SK-N-MC (cell line): ENCODE results near the gene BRI3BP.
"Not testable (repeated sequence)": the region's sequence is repeated elsewhere in the genome, so short reads cannot be mapped to it uniquely, and the experiment has no call there.

Source experiments
- DNase-seq: peaks from one replicate; pipeline ENCODE4 v3.0.0-alpha.2; 2011; ENCODE audit warnings: low read depth, low spot score
- H3K27ac ChIP-seq: fragments of 200-600 bp; sonication (generic); 2 replicates; pipeline ENCODE4 v1.5.1; 2016; ENCODE audit warnings: mixed run types
- H3K36me3 ChIP-seq: fragments of 200-600 bp; sonication (generic); 2 replicates; pipeline ENCODE4 v1.6.1; 2017; ENCODE audit warnings: antibody characterized with exemption, low read length, mixed read lengths; ENCODE audit not compliant: insufficient read depth
- H3K4me3 ChIP-seq: fragments of 200-600 bp; sonication (generic); 2 replicates; pipeline ENCODE4 v1.5.1; 2016
- H3K9ac ChIP-seq: fragments of 200-600 bp; sonication (generic); 2 replicates; pipeline ENCODE4 v1.8.0; 2017; ENCODE audit warnings: mixed run types, mixed read lengths; ENCODE audit not compliant: insufficient read length
- H3K9me3 ChIP-seq: fragments of 200-600 bp; sonication (generic); 2 replicates; pipeline ENCODE4 v1.6.1; 2017; ENCODE audit warnings: low read depth, mild to moderate bottlenecking, antibody characterized with exemption, low read length, moderate library complexity, mixed read lengths
- EZH2 ChIP-seq: fragments of 200-600 bp; sonication (generic); IDR thresholded peaks from one replicate; pipeline ENCODE4 v1.6.1; 2017; ENCODE audit warnings: antibody characterized with exemption
- FOXP2 ChIP-seq: optimal IDR thresholded peaks from 2 replicates; pipeline ENCODE3; 2011; ENCODE audit warnings: mild to moderate bottlenecking, moderate library complexity; ENCODE audit not compliant: insufficient read depth; ENCODE audit errors: extremely low read length, control extremely low read depth
- POLR2AphosphoS5 ChIP-seq: IDR thresholded peaks from 2 replicates; pipeline ENCODE4 v1.6.1; 2012; ENCODE audit warnings: mild to moderate bottlenecking, low read depth, low read length, borderline replicate concordance

Gene BRI3BP

GRCh38 chr12:124980098-124980892, 13.2 kb upstream of the BRI3BP start:
- Histone ChIP-seq H3K9ac (no peak overlapping the region), H3K4me3 (no peak overlapping the region), H3K27ac (no peak overlapping the region), H3K36me3 (peaks cover 72% of the 10 kb centered on the region), H3K9me3 (no peaks in the 10 kb centered on the region)
- DNase-seq, result no peak
- TF ChIP-seq POLR2AphosphoS5 (no peak), FOXP2 (no peak)

DNA sequence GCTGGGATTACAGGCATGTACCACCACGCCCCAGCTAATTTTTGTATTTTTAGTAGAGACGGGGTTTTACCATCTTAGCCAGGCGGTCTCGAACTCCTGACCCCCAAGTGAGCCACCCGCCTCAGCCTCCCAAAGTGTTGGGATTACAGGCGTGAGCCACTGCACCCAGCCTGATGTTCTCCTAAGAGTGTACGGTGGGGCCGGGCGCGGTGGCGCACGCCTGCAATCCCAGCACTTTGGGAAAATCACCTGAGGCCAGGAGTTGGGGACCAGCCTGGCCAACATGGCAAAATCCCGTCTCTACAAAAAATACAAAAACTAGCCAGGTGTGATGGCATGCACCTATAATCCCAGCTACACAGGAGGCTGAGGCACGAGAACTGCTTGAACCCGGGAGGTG, 6.6 kb upstream of the BRI3BP start:
- not testable (repeated sequence) for DNase-seq, H3K9ac ChIP-seq, H3K9me3 ChIP-seq, H3K4me3 ChIP-seq, H3K27ac ChIP-seq
- H3K36me3 ChIP-seq, result peaks cover 31% of the 10 kb centered on the region

DNA sequence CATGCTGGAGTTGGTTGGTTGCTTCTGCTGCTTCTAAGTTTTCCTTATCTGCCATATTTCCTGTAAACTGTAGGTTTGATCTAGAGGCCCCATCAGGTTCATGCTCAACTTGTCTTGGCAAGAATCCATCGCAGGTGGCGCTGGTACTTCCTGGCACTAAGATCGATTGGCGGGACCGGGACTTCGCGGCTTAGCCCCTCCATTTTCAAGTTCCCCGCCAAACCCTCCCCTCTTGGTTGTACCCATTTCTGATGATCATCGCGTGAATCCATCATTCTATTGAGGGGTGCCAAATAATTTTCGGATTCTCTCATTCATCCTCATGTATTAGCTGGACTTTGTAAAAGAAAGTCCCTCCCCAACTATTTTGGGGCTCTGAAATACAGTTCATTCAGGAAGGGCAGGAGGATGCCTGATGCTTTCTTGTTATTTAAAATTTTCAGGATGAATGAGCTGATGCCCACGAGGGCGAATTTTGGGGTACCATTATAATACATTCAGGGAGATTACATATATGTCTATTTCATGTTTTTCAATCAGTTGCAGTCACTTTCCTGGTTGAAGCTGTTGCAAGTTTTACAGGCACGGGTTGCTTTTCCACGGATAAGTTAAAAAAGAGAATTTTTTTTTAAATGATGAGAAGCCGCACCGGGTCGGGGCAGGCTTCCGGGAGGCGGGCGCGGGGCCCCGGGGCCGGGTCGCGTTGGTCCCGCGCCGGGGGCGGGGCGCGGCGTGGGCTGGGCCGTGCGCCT, 395 bp upstream of the BRI3BP start:
- H3K4me3 ChIP-seq, result peak overlapping the region; percentile 64
- H3K9ac ChIP-seq, result peak overlapping the region; percentile 19
- no peaks in the 10 kb centered on the region for H3K9me3 ChIP-seq
- peak; percentile 26 for DNase-seq
- no peak for TF ChIP-seq FOXP2
- no peak for TF ChIP-seq EZH2
- TF ChIP-seq POLR2AphosphoS5, result no peak
- 0 out of 2 replicates have a peak, but pooled peaks cover 2% of the 10 kb centered on the region for H3K36me3 ChIP-seq
- no peak overlapping the region for H3K27ac ChIP-seq

- peak overlapping the region; percentile 99 for H3K4me3 ChIP-seq
- H3K36me3 ChIP-seq, result peaks cover 5% of the 10 kb centered on the region; the same call in 1 of the 2 replicates
- H3K27ac ChIP-seq, result no peak overlapping the region
- H3K9me3 ChIP-seq, result no peaks in the 10 kb centered on the region
- peak overlapping the region; percentile 84 for H3K9ac ChIP-seq
- TF ChIP-seq FOXP2 (no peak), POLR2AphosphoS5 (no peak), EZH2 (no peak)
- DNase-seq, result no peak
Measured at GRCh38 chr12:124994437-124994975, 1.1 kb downstream of the BRI3BP start.

- Histone ChIP-seq H3K9me3 (no peaks in the 10 kb centered on the region), H3K36me3 (peaks cover 5% of the 10 kb centered on the region; the same call in 1 of the 2 replicates), H3K9ac (peak overlapping the region; percentile 84), H3K4me3 (peak overlapping the region; percentile 99), H3K27ac (no peak overlapping the region)
- DNase-seq, result no peak
- TF ChIP-seq POLR2AphosphoS5 (no peak), EZH2 (no peak), FOXP2 (no peak)
Measured at GRCh38 chr12:124995200-124995961, 1.9 kb downstream of the BRI3BP start.

DNA sequence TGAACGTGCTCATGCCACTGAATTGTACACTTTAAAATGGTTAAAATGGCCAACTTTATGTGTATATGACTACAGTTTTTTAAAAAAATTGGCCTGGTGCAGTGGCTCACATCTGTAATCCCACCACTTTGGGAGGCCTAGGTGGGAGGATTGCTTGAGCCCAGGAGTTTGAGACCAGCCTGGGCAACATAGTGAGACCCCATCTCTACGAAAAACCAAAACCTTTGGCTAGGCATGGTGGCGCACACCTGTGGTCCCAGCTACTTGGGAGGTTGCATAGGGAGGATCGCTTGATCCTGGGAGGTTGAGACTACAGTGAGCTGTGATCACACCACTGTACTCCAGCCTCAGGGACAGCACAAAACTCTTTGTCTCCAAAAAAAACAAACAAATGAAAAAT, 5.3 kb downstream of the BRI3BP start:
- H3K36me3 ChIP-seq, result peaks cover 5% of the 10 kb centered on the region; the same call in 1 of the 2 replicates
- H3K27ac ChIP-seq, result no peak overlapping the region
- H3K4me3 ChIP-seq, result no peak overlapping the region
- TF ChIP-seq POLR2AphosphoS5 (no peak), FOXP2 (no peak), EZH2 (no peak)
- H3K9ac ChIP-seq, result no peak overlapping the region
- no peaks in the 10 kb centered on the region for H3K9me3 ChIP-seq
- DNase-seq, result no peak

DNA sequence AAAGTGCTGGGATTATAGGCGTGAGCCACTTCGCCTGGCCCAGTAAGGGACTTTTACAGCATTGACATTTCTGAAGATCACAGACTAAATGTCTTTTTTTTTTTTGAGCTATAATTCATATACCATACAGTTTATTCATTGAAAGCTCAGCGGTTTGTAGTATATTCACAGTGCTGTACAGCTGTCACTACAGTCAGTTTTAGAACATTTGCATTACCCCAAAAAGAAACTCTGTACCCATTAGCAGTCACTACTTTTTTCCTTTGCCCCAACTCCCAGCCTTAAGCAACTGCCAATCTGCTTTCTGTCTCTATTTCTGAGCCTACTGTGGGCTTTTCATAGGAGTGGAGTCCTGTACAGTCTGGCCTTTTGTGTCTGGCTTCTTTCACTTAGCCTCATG, 8.2 kb downstream of the BRI3BP start:
- Histone ChIP-seq H3K27ac (no peak overlapping the region), H3K9me3 (no peaks in the 10 kb centered on the region), H3K4me3 (no peak overlapping the region), H3K36me3 (peaks cover 5% of the 10 kb centered on the region; the same call in 1 of the 2 replicates), H3K9ac (no peak overlapping the region)
- no peak for TF ChIP-seq POLR2AphosphoS5
- TF ChIP-seq FOXP2, result no peak
- TF ChIP-seq EZH2, result no peak
- DNase-seq, result no peak

- DNase-seq, result no peak
- peaks cover 3% of the 10 kb centered on the region; the same call in 1 of the 2 replicates for H3K36me3 ChIP-seq
- H3K9ac ChIP-seq, result no peak overlapping the region
- TF ChIP-seq EZH2 (no peak), FOXP2 (no peak), POLR2AphosphoS5 (no peak)
- H3K27ac ChIP-seq, result no peak overlapping the region
- no peaks in the 10 kb centered on the region for H3K9me3 ChIP-seq
- H3K4me3 ChIP-seq, result no peak overlapping the region
Measured at GRCh38 chr12:125003021-125003420, 9.6 kb downstream of the BRI3BP start.
